ENCODE data around the gene HERC6.
A peak's percentile ranks its signal among the peaks of the same experiment; 100 is the strongest.
"Not testable (repeated sequence)": the region's sequence is repeated elsewhere in the genome, so short reads cannot be mapped to it uniquely, and the experiment has no call there.

HERC6 gene

DNA sequence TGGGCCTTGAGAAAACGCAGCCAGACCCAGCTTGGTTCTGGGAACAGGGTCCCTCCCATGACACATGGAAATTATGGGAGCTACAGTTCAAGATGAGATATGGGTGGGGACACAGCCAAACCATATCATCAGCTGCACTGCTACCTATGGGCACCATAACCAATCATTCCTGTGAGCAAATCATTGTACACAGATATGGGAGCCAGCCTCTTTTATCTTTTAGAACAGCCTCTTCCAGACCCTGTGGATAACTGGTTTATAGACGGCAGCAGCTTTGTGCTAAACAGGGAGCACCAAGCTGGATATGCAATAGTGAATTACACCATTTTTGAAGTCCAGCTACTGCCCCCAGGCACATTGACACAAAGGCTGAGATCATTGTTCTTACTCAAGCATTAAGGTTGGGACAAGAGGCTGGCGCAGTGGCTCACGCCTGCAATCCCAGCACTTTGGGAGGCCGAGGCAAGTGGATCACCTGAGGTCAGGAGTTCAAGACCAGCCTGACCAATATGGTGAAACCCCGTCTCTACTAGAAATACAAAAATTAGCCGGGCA, 69.6 kb downstream of the HERC6 start:
- not testable (repeated sequence) for H3K27ac ChIP-seq (ENCODE audit: low read depth, low read length); H3K4me3 ChIP-seq (ENCODE audit: low read depth in 1 of 2, low read length in 2 of 2); H3K9me3 ChIP-seq (ENCODE audit: low read length); H3K9ac ChIP-seq (ENCODE audit: low read length); H3K27me3 ChIP-seq (ENCODE audit: control insufficient read depth in 1 of 2, insufficient read depth in 2 of 2, low read length in 2 of 2); H3K36me3 ChIP-seq (ENCODE audit: insufficient read depth, low read length); H3K4me1 ChIP-seq (ENCODE audit: insufficient read depth, low read length)

DNA sequence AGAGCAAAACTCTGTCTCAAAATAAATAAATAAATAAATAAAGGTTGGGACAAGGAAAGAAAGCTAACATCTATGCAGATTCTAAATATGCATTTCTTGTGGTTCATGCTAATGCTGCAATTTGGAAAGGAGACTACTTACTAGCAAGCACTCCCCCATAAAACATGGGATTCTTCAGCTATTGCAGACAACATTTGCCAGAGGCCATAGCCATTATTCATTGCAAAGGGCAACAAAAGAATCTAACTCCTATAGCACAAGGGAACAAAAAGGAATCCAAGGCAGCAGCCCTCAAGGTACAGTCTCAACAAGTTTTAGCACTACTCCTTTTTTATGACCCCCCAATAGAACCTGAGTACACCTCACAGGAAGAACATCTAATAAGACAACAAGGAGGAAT, 70.2 kb downstream of the HERC6 start:
- H3K27ac ChIP-seq (ENCODE audit: low read depth, low read length) = no peak overlapping the region
- H3K4me1 ChIP-seq (ENCODE audit: insufficient read depth, low read length) = no peaks in the 10 kb centered on the region
- H3K4me3 ChIP-seq (ENCODE audit: low read depth in 1 of 2, low read length in 2 of 2) = no peak overlapping the region
- no peak overlapping the region for H3K9ac ChIP-seq (ENCODE audit: low read length)
- H3K27me3 ChIP-seq (ENCODE audit: control insufficient read depth in 1 of 2, insufficient read depth in 2 of 2, low read length in 2 of 2) = no peaks in the 10 kb centered on the region
- H3K36me3 ChIP-seq (ENCODE audit: insufficient read depth, low read length) = no peaks in the 10 kb centered on the region
- no peaks in the 10 kb centered on the region for H3K9me3 ChIP-seq (ENCODE audit: low read length)

DNA sequence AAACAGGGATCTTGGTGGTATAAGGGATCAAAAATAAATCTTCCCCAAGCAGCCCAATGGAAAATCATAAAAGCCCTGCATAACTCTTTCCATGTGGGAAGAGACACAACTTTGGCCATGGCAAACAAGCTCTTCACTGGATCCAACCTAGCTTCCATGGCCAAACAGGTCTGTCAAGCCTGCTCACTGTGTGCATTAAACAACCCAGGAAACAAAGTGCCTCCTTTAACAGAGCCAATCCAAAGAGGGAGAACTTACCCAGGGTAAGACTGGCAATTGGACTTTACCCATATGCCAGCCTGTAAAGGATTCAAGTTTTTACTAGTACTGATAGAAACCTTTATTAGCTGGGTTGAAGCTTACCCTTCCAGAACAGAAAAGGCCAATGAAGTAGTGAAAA, 70.6 kb downstream of the HERC6 start:
- Histone ChIP-seq H3K9ac (ENCODE audit: low read length) (no peak overlapping the region), H3K36me3 (ENCODE audit: insufficient read depth, low read length) (no peaks in the 10 kb centered on the region), H3K4me3 (ENCODE audit: low read depth in 1 of 2, low read length in 2 of 2) (no peak overlapping the region), H3K9me3 (ENCODE audit: low read length) (no peaks in the 10 kb centered on the region), H3K27ac (ENCODE audit: low read depth, low read length) (no peak overlapping the region), H3K4me1 (ENCODE audit: insufficient read depth, low read length) (no peaks in the 10 kb centered on the region), H3K27me3 (ENCODE audit: control insufficient read depth in 1 of 2, insufficient read depth in 2 of 2, low read length in 2 of 2) (no peaks in the 10 kb centered on the region)

DNA sequence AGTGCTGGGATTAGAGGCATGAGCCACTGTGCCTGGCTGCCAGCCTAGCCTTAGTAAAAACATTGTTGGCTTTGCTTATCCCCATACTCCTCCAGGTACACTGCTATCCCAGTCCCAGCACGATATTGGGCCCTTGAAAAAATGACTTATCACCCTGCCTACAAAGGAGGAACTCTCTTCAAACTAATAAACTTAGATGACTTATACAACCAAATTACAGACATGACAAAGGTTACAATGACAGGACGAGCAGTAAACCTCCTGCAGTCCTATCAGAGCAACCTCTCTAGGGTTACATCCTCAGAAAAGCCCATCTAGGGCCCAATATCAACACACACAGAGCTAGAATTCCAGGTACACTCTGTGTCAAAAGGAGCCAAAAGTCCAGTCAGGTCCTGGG, 72.6 kb downstream of the HERC6 start:
- H3K27ac ChIP-seq (ENCODE audit: low read depth, low read length) = no peak overlapping the region
- no peaks in the 10 kb centered on the region for H3K27me3 ChIP-seq (ENCODE audit: control insufficient read depth in 1 of 2, insufficient read depth in 2 of 2, low read length in 2 of 2)
- H3K9ac ChIP-seq (ENCODE audit: low read length) = no peak overlapping the region
- H3K4me3 ChIP-seq (ENCODE audit: low read depth in 1 of 2, low read length in 2 of 2) = no peak overlapping the region
- H3K4me1 ChIP-seq (ENCODE audit: insufficient read depth, low read length) = no peaks in the 10 kb centered on the region
- H3K36me3 ChIP-seq (ENCODE audit: insufficient read depth, low read length) = no peaks in the 10 kb centered on the region
- H3K9me3 ChIP-seq (ENCODE audit: low read length) = no peaks in the 10 kb centered on the region

DNA sequence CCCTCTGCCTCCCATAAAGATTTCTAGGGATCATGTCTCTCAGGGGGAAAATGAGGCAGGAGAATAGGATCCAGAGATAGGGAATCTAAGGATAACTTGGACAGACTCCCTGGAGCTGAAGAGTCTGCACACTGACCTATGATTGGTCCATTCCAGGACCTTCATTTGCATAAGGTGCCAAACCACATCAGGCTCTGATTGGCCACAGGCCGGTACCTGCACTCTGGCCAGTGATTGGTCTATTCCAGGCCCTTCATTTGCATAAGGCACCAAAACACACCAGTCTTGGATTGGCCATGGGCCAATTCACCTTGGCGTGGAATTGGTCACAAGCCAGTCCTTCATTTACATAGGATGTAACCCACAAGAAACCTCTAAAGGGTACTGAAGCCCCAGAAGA, 74.3 kb downstream of the HERC6 start:
- H3K36me3 ChIP-seq (ENCODE audit: insufficient read depth, low read length) = no peaks in the 10 kb centered on the region
- no peaks in the 10 kb centered on the region for H3K27me3 ChIP-seq (ENCODE audit: control insufficient read depth in 1 of 2, insufficient read depth in 2 of 2, low read length in 2 of 2)
- H3K9ac ChIP-seq (ENCODE audit: low read length) = no peak overlapping the region
- H3K4me1 ChIP-seq (ENCODE audit: insufficient read depth, low read length) = no peaks in the 10 kb centered on the region
- H3K9me3 ChIP-seq (ENCODE audit: low read length) = no peaks in the 10 kb centered on the region
- no peak overlapping the region for H3K4me3 ChIP-seq (ENCODE audit: low read depth in 1 of 2, low read length in 2 of 2)
- no peak overlapping the region for H3K27ac ChIP-seq (ENCODE audit: low read depth, low read length)

DNA sequence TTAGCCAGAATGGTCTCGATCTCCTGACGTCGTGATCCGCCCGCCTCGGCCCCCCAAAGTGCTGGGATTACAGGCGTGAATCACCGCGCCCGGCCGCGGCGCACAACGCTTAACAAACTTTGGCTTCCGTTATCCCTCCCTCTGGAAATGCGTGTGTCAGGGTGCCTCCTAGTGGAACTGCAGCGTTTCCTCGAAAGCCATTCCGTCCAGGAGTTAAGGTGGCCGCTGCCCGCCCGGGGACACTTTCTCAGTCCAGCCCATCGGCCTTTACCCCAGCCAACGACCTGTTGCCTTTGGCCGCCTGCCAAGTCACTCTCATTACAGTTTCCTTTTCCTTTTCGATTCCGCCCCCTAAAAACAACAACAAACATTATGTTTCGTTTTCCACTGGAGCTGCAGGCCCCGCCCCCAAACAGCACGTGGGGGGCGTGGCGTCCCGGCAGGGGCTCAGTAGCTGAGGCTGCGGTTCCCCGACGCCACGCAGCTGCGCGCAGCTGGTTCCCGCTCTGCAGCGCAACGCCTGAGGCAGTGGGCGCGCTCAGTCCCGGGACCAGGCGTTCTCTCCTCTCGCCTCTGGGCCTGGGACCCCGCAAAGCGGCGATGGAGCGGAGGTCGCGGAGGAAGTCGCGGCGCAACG, 78.1 kb downstream of the HERC6 start, which contains the start of gene HERC5:
TSS of gene HERC5 (plus strand) at position 450 of the 637 bp plus-strand sequence. CDS start at position 601, 151 bp downstream.
- Histone ChIP-seq H3K27me3 (ENCODE audit: control insufficient read depth in 1 of 2, insufficient read depth in 2 of 2, low read length in 2 of 2) (no peaks in the 10 kb centered on the region), H3K4me3 (ENCODE audit: low read depth in 1 of 2, low read length in 2 of 2) (peak within 1 kb of the TSS; percentile 79 to 85), H3K9ac (ENCODE audit: low read length) (no peak within 1 kb of the TSS), H3K36me3 (ENCODE audit: insufficient read depth, low read length) (no peaks in the 10 kb centered on the region), H3K4me1 (ENCODE audit: insufficient read depth, low read length) (peaks cover 3% of the 10 kb centered on the region), H3K9me3 (ENCODE audit: low read length) (no peaks in the 10 kb centered on the region), H3K27ac (ENCODE audit: low read depth, low read length) (peak within 1 kb of the TSS; percentile 71)

DNA sequence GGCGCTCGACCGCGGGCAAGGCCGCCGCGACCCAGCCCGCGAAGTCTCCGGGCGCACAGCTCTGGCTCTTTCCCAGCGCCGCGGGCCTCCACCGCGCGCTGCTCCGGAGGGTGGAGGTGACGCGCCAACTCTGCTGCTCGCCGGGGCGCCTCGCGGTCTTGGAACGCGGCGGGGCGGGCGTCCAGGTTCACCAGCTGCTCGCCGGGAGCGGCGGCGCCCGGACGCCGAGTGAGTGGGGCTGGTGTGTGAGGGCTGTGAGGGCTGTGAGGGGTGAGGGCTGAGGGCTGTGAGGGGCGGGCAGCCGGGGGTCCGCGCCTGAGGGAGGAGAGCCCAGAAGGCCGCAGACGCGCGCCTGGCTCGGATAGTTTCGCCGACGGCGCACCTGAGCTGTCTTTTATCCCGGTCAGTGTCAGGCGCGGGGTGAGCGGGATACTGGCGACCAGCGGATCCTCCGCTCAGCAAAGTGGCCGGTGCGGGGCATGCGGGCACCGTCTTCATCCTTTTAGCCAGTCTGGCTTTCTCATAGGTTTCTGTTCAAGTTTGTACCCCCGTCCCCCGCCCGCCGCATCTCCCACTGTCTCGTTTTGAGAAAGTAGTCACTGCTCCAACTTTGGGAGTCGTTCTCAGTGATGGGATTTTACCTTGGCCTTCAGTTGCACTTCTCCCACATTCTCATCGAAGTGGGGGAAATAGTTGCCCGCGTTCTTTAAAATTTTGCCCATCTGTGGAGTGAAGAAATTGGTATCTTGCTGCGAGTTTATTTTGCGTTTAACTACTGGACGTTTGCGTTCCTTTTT, 78.9 kb downstream of the HERC6 start:
- H3K27me3 ChIP-seq (ENCODE audit: control insufficient read depth in 1 of 2, insufficient read depth in 2 of 2, low read length in 2 of 2) = no peaks in the 10 kb centered on the region
- no peaks in the 10 kb centered on the region for H3K36me3 ChIP-seq (ENCODE audit: insufficient read depth, low read length)
- H3K9ac ChIP-seq (ENCODE audit: low read length) = no peak overlapping the region
- H3K4me1 ChIP-seq (ENCODE audit: insufficient read depth, low read length) = peaks cover 3% of the 10 kb centered on the region
- H3K9me3 ChIP-seq (ENCODE audit: low read length) = no peaks in the 10 kb centered on the region
- peak overlapping the region; percentile 71 for H3K27ac ChIP-seq (ENCODE audit: low read depth, low read length)
- H3K4me3 ChIP-seq (ENCODE audit: low read depth in 1 of 2, low read length in 2 of 2) = peak overlapping the region; percentile 79 to 85

DNA sequence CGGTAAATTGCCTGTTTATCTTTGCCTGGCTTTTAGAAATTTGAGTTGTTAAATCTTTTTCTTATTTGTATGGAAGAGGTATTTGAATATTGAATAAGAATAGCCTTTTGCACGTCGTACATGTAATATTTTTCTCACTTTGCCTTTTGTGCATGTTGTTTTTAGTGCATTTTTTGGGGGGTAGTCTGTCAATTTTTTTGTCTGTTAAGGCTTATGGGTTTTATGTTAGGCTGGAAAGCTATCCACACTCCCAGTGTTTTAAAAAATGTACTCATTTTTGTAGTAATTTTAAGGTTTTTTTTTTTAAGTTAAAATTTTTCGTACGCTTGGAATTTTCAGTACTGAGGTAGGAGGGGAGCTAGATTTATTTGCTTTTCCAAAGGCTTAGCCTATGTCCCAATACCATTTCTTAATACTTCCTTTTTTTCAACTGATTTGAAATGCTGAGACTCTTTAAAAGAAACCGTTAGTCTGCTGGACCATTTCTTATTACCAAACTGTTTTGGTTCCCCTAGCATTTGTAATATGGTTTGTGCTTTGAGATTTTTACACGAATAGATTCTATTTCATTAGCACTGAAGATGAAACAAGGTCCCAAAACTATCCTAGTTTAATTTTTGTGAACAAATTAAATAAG, 79.6 kb downstream of the HERC6 start:
- peak overlapping the region in 1 of 2 donors; percentile 85 for H3K4me3 ChIP-seq (ENCODE audit: low read depth in 1 of 2, low read length in 2 of 2)
- no peak overlapping the region for H3K27ac ChIP-seq (ENCODE audit: low read depth, low read length)
- H3K4me1 ChIP-seq (ENCODE audit: insufficient read depth, low read length) = peaks cover 3% of the 10 kb centered on the region
- no peaks in the 10 kb centered on the region for H3K27me3 ChIP-seq (ENCODE audit: control insufficient read depth in 1 of 2, insufficient read depth in 2 of 2, low read length in 2 of 2)
- H3K9me3 ChIP-seq (ENCODE audit: low read length) = no peaks in the 10 kb centered on the region
- H3K9ac ChIP-seq (ENCODE audit: low read length) = no peak overlapping the region
- H3K36me3 ChIP-seq (ENCODE audit: insufficient read depth, low read length) = no peaks in the 10 kb centered on the region

DNA sequence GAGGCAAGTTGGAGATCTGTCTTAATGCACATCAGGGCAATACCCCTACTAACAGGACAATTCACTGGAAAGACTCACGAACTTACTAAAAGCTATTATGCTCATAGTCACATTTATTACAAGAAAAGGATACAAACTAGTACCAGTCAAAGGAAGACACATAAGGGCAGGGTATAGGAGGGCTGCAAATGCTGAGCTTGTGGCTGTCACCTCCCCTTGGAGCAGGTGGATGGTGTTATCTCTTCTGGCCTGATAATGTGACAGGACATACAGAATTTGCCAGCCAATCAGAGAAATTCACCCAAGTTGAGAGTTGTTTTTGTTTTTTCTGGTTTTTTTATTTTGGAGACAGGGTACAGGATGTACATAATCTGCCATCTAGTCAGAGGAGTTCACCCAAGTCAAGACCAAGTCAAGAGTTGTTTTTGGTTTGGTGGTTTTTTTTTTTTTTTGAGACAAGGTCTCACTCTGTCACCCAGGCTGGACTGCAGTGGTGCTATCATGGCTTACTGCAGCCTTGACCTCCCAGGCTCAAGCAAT, 87.1 kb downstream of the HERC6 start:
- Histone ChIP-seq H3K4me3 (ENCODE audit: low read depth in 1 of 2, low read length in 2 of 2) (no peak overlapping the region), H3K9me3 (ENCODE audit: low read length) (no peaks in the 10 kb centered on the region), H3K27ac (ENCODE audit: low read depth, low read length) (no peak overlapping the region), H3K9ac (ENCODE audit: low read length) (no peak overlapping the region), H3K27me3 (ENCODE audit: control insufficient read depth in 1 of 2, insufficient read depth in 2 of 2, low read length in 2 of 2) (no peaks in the 10 kb centered on the region), H3K4me1 (ENCODE audit: insufficient read depth, low read length) (no peaks in the 10 kb centered on the region), H3K36me3 (ENCODE audit: insufficient read depth, low read length) (peaks cover 29% of the 10 kb centered on the region)

DNA sequence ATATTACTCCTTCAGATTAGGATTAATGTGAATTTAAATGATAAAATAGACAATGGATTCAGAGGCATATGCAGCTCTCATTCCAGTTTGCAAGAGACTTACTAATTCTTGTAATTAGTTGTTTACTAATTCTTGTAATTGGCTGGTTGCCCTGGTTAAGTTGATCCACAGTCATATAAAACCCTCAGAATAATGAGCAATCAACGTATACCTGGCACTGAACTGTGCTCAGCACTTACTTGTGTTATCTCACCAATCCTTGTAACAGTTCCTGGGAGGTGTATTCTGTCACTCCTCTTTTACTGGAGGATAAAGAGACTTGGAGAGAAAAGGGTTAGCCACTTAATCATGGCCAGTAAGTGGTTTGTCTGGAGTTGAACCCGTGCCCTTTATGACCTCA, 88.7 kb downstream of the HERC6 start:
- Histone ChIP-seq H3K36me3 (ENCODE audit: insufficient read depth, low read length) (peaks cover 29% of the 10 kb centered on the region), H3K9ac (ENCODE audit: low read length) (no peak overlapping the region), H3K4me3 (ENCODE audit: low read depth in 1 of 2, low read length in 2 of 2) (no peak overlapping the region), H3K27me3 (ENCODE audit: control insufficient read depth in 1 of 2, insufficient read depth in 2 of 2, low read length in 2 of 2) (no peaks in the 10 kb centered on the region), H3K9me3 (ENCODE audit: low read length) (no peaks in the 10 kb centered on the region), H3K4me1 (ENCODE audit: insufficient read depth, low read length) (no peaks in the 10 kb centered on the region), H3K27ac (ENCODE audit: low read depth, low read length) (no peak overlapping the region)

DNA sequence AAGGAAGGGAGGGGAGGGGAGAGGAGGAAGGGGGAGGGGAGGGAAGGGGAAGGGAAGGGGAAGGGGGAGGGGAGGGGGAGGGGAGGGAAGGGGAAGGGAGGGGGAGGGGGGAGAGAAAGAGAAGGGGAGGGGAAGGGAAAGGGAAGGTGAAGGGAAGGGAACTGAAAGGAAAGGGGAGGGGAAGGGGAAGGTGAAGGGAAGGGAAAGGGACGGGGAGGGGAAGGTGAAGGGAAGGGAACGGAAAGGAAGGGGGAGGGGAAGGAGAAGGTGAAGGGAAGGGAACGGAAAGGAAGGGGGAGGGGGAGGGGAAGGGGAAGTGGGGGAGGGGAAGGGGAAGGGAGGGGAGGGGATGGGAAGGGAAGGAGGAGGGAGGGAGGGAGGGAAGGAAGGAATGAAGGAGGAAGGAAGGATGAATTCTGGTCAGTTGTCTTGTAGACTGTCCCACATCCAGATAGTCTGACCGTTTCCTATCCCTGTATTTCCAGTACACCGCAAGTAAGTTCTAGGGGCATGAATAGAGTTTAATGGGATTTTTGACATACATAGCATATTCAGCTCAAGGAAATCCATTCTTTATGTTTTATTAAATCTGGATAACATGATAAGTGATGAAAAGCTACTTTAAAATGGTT, 98.7 kb downstream of the HERC6 start:
- no peaks in the 10 kb centered on the region for H3K4me1 ChIP-seq (ENCODE audit: insufficient read depth, low read length)
- no peak overlapping the region for H3K27ac ChIP-seq (ENCODE audit: low read depth, low read length)
- no peaks in the 10 kb centered on the region for H3K9me3 ChIP-seq (ENCODE audit: low read length)
- H3K27me3 ChIP-seq (ENCODE audit: control insufficient read depth in 1 of 2, insufficient read depth in 2 of 2, low read length in 2 of 2) = no peaks in the 10 kb centered on the region
- H3K36me3 ChIP-seq (ENCODE audit: insufficient read depth, low read length) = no peaks in the 10 kb centered on the region
- no peak overlapping the region for H3K9ac ChIP-seq (ENCODE audit: low read length)
- H3K4me3 ChIP-seq (ENCODE audit: low read depth in 1 of 2, low read length in 2 of 2) = no peak overlapping the region

All from muscle layer of colon (tissue), 2 donors.